NCI-H526 treated with DMSO at 0.1 percent for 48 hours (cell line): ENCODE results near the gene FAM43B.
"Not testable (repeated sequence)": the region's sequence is repeated elsewhere in the genome, so short reads cannot be mapped to it uniquely, and the experiment has no call there.

Source experiments
- DNase-seq: peaks from one replicate; lab custom pipeline; 2025; lab: John Stamatoyannopoulos, UW

Gene FAM43B

GRCh38 chr1:20551945-20552727, at the start of gene FAM43B:
Gene FAM43B (plus strand): TSS chr1:20552573. CDS start chr1:20552974, 401 bp downstream.
- DNase-seq = no peak

GRCh38 chr1:20505488-20505887, 46.9 kb upstream of the FAM43B start:
- no peak for DNase-seq

GRCh38 chr1:20507248-20507563, 45.2 kb upstream of the FAM43B start:
- DNase-seq = no peak

GRCh38 chr1:20507564-20508410, 44.6 kb upstream of the FAM43B start, which contains the start of gene MUL1:
Gene MUL1 (minus strand): TSS chr1:20508151. CDS start chr1:20508024, 127 bp downstream.
- peak; percentile 47 for DNase-seq

GRCh38 chr1:20508411-20508771, 44.0 kb upstream of the FAM43B start:
- no peak for DNase-seq

GRCh38 chr1:20511518-20512428, 40.6 kb upstream of the FAM43B start:
- no peak for DNase-seq

GRCh38 chr1:20519609-20520262, 32.6 kb upstream of the FAM43B start:
- not testable (repeated sequence) for DNase-seq

- DNase-seq = peak; percentile 3
These were observed 30.2 kb upstream of the FAM43B start for GRCh38 chr1:20521960-20522861.

- DNase-seq = no peak
These were observed 26.1 kb upstream of the FAM43B start for GRCh38 chr1:20526267-20526666.

GRCh38 chr1:20528221-20528620, 24.2 kb upstream of the FAM43B start:
- DNase-seq = no peak

GRCh38 chr1:20530306-20530705, 22.1 kb upstream of the FAM43B start:
- no peak for DNase-seq

- DNase-seq = no peak
These were observed 21.5 kb upstream of the FAM43B start for GRCh38 chr1:20530901-20531300.

- DNase-seq = no peak
These were observed 18.7 kb upstream of the FAM43B start for GRCh38 chr1:20533635-20534034.

GRCh38 chr1:20534659-20535417, 17.5 kb upstream of the FAM43B start:
- no peak for DNase-seq

- DNase-seq = peak; percentile 90
These were observed 14.1 kb upstream of the FAM43B start for GRCh38 chr1:20538227-20538626.

GRCh38 chr1:20538760-20539551, 13.4 kb upstream of the FAM43B start:
- DNase-seq = peak; percentile 9

- no peak for DNase-seq
These were observed 12.1 kb upstream of the FAM43B start for GRCh38 chr1:20540281-20540680.

GRCh38 chr1:20546637-20547036, 5.7 kb upstream of the FAM43B start:
- DNase-seq = no peak

GRCh38 chr1:20551161-20551560, 1.2 kb upstream of the FAM43B start:
- peak; percentile 40 for DNase-seq
